ENCODE results near the gene ZNF609. TPM values are rescaled to one million over a fixed set of nuclear protein-coding genes. Genes with fewer than 3 reads are reported as not detected.

Gene ZNF609
- total and polyA plus RNA-seq, 9 donors: 12.1 to 20.8 (median 16.9) TPM

- Histone ChIP-seq H3K4me3 (ENCODE audit: low read length) (no peak overlapping the region), H3K27me3 (ENCODE audit: control insufficient read depth, insufficient read depth, low read length) (no peaks in the 10 kb centered on the region), H3K4me1 (ENCODE audit: control insufficient read depth, insufficient read depth, low read length) (peaks cover 2% of the 10 kb centered on the region), H3K27ac (ENCODE audit: low read length) (no peak overlapping the region), H3K36me3 (ENCODE audit: control insufficient read depth, insufficient read depth, low read length) (no peaks in the 10 kb centered on the region), H3K9me3 (replicated peaks; ENCODE audit: control insufficient read depth, low read depth, low read length) (no peaks in the 10 kb centered on the region)
- WGBS (ENCODE audit: insufficient coverage): 76% methylated on average over 3 of the region's 7 CpGs
- no peak for DNase-seq
These were observed 271.9 kb downstream of the ZNF609 start for GRCh38 chr15:64732156-64732860.

Other genes with a start within 250 kb of the ZNF609 start
- gene CSNK1G1, start 104.4 kb upstream of the ZNF609 start, total RNA-seq: 15.5 TPM
- 10 to 100 TPM in 5 of 8 donors, 1 to 10 TPM in 3; 5.8 to 11.8 (median 10.7) TPM for gene CSNK1G1, start 104.4 kb upstream of the ZNF609 start, polyA plus RNA-seq (ENCODE audit: insufficient read depth in 1 of 8, insufficient read length in 8 of 8, low replicate concordance in 1 of 8)
- 17.3 TPM for gene PCLAF, start 79.1 kb upstream of the ZNF609 start, total RNA-seq
- 10 to 100 TPM; 31.7 to 58.3 (median 42.3) TPM for gene PCLAF, start 79.1 kb upstream of the ZNF609 start, polyA plus RNA-seq (ENCODE audit: insufficient read depth in 1 of 8, insufficient read length in 8 of 8, low replicate concordance in 1 of 8)
- 15.8 TPM for gene TRIP4, start 72.7 kb upstream of the ZNF609 start, total RNA-seq
- gene TRIP4, start 72.7 kb upstream of the ZNF609 start, polyA plus RNA-seq (ENCODE audit: insufficient read depth in 1 of 8, insufficient read length in 8 of 8, low replicate concordance in 1 of 8): 10 to 100 TPM; 24.2 to 28.0 (median 27.1) TPM